ENCODE measurements around the gene STYX.
"Not testable (repeated sequence)": the region's sequence is repeated elsewhere in the genome, so short reads cannot be mapped to it uniquely, and the experiment has no call there.

The STYX gene

DNA sequence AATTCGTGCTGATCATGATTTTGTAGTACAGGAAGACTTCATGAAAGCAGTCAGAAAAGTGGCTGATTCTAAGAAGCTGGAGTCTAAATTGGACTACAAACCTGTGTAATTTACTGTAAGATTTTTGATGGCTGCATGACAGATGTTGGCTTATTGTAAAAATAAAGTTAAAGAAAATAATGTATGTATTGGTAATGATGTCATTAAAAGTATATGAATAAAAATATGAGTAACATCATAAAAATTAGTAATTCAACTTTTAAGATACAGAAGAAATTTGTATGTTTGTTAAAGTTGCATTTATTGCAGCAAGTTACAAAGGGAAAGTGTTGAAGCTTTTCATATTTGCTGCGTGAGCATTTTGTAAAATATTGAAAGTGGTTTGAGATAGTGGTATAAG is 2.5 kb upstream of the STYX start:
- DNase-seq, result not testable (repeated sequence)

DNA sequence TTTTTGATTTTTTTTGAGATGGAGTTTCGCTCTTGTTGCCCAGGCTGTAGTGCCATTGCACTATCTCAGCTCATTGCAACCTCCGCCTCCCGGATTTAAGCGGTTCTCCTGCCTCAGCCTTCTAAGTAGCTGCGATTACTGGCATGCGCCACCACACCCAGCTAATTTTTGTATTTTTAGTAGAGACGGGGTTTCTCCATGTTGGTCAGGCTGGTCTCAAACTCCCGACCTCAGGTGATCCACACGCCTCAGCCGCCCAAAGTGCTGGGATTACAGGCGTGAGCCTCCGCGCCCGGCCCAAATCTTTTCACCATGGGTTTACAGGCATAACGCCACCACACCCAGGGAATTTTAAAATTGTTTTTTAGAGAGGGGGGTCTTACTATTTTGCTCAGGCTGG is 931 bp upstream of the STYX start:
- DNase-seq, result not testable (repeated sequence)

DNA sequence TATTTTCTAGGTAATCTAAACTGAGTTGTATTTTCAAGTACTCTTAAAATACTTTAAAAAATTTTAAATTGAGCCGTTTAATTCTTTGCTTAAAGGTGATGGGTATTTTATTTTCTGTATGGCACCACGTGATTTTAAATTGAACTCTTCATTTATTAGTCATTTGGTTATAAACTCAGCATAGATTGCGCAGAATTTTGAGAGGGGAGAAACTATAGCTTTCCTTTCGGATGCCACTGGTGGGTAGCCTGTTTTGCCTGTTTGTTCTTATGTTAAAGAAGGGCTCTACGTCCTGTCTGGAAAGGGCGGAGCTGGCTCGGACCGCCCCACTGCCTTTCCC is 411 bp upstream of the STYX start:
- DNase-seq, result no peak

DNA sequence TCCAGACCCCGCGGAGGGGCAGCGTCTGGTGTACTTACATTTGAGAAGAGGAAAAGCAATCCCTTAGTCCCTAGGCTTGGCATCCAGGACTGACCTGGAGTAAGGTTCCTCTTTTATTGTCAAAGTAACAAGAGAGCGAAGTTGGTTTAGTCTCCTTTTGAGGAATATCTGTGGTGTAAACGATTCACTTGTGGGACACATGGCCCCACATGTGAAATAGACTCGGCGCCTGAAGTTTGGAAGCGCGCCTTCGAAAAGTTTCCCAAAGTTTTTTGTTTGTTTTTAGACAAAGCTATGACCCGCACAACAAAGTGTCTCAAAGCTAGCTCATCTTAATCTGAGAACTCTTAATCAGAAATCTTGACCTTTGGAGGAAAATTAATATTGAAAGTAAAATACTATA is 744 bp downstream of the STYX start:
- no peak for DNase-seq

DNA sequence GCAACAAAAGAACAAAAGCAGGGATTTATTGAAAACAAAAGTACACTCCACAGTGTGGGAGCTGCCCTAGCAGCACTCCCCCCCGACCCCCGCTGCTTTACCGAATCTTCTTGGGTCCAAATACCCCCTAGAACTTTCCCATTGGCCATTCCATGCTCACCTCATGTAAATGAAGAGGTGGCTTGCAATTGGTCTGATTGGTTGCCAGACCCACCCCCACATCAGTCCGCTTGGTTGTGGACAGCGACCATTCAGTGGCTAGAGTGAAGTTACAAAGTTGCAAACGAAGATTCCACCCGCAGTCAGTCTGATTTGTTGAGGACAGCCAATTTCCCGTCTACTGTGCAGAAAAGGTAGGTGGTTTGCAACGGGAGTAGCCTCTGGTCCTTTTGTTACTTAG is 3.9 kb downstream of the STYX start:
- DNase-seq, result no peak

DNA sequence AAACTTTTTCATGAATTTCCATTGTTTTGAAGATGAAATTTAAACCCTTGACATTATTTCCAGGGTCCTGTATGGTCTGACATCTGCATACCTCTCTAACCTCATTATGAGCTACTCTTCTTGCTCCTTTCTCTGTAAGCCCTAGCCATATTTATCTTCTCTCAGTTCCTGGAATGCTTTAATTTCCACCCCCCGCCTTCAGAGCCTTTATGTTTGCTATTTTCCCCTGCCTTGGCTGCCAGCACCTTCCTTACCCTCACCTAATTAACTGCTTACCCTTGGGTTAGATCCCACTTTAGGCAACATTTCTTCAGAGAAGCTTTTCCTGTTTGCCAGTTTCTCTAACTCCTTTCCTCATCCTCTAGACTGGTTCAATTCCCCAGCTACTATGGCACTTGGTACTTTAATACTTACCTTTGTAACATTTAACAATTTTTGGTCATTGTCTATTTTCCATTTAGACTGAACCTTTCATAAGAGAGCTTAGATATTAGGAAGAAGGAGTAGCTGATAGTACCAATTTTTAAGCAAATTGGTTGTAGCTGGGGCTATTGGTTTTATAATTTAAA is 6.0 kb downstream of the STYX start:
- DNase-seq, result no peak

DNA sequence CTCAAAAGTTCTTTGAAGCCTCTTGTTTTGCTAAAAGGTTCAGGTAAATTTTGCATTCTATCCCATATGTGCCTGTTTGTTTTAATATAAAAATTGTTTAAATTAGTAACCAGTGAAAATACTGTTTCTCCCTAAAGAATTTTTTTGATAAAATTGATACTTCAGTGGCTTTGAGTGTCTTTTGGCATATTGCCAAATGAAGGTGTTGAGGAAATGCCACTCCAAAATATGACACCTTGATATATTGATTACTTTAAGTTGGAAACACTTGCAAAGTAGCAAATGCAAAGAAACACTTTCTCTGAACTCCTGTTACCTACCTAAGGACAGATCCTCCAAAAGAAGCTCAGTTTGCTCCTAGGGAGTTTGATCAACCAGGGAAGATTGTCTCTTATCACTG is 8.4 kb downstream of the STYX start:
- no peak for DNase-seq

DNA sequence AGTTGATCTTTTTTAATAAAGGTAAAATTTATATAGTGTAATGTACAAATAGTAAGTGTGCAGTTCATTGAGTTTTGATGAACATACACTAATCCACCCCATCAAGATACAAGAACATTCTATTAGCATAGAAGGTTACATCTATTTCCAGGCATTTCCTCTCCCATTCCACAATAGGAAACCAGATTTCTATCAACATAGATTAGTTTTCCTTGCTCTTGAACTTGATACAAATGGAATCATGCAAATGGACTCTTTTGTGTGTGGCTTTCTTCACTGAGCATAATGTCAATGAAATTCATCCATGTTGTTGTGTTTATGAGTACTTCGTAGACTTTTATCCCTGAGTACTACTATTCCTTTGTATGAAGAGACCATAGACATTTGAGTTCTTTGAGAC is 10.8 kb downstream of the STYX start:
- DNase-seq, result no peak

DNA sequence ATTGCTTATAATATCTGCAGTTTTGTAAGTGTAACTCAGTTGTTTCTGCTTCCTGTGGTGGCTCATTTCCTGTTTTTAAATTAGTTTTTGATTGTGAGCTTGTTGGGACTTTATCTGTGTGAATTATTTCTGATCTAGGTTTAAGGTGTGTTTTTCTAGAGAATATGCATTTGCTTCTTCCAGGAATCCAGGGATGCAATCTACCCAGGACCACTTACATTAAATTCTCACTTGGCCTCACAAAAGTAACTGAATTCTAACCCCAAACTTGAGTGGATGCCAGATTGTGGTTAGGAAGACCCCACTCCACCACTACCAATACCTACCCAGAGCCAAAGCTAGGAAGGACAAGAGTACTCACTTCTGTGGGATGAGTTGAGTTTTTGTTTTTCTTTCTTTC is 11.9 kb downstream of the STYX start:
- no peak for DNase-seq

DNA sequence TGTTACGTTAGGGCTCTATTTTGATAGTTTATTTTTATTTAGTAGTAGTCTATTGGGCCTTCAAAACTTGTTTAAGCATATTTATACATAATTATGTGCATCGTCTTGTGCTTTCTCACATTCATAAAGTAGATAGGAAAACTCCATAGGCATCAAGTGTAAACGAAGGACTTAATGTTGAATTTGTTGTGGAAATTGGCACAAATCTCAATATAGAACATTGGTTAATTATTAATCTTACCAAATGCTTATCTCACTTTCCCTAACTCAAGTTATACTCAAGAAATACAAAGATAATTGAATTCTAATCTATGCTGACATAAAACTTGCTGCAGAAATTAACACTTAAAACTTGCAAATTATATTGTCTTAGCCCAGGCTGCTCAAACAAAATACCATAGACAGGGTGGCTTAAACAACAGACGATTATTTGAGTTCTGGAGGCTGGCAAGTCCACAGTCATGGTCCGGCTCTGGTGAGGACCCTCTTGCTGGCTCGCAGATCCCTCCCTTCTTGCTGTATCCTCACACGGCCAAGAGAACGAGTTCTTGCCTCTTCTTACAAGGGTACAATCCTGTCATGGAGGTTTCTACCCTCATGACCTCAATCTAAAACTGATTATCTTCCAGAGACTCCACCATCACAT is 18.8 kb downstream of the STYX start:
- no peak for DNase-seq

DNA sequence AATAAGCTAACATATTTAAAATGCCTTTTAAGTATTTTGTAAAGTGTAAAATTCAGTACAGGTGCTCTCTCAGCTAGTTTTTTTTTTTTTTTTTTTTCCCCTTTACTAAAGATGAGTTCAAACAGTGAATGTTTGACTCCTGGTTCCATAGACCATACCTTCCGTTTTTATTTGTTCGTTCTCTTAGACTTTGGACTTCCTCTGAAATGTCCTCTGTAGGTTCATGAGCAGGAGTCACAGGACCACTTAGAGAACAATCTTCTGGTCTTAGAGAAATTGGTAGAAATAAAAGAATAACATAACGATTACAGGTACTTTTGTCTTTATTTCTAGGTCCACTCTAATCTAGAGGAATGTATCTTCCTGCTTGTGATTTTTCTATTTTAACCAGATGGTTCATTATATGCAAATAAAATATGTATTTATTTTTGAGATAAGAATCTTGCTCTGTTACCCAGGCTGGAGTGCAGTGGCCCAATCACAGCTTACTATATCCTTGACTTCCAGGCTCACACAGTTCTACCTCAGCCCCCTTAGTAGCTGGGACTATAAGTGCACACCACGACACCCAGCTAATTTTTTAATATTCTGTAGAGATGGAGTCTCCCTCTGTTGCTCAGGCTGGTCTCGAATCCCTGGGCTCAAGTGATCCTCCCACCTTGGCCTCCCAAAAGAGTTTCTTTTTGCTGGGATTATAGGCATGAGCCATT is 25.8 kb downstream of the STYX start:
- no peak for DNase-seq

DNA sequence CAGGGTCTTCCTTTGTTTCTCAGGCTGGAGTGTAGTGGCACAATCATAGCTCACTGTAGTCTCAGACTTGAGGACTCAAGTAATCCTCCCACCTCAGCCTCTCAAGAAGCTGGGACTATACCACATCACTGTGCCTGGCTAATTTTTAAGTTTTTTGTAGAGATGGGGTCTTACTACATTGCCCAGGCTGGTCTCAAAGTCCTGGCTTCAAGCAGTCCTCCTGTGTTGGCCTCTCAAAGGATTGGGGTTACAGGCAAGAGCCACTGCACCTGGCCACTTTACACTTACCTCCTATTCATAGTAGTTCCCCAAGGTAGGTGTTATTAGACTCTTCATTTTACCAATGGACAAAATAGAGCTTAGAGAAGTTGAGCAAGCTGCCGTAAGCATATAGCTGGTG is 29.2 kb downstream of the STYX start:
- no peak for DNase-seq

DNA sequence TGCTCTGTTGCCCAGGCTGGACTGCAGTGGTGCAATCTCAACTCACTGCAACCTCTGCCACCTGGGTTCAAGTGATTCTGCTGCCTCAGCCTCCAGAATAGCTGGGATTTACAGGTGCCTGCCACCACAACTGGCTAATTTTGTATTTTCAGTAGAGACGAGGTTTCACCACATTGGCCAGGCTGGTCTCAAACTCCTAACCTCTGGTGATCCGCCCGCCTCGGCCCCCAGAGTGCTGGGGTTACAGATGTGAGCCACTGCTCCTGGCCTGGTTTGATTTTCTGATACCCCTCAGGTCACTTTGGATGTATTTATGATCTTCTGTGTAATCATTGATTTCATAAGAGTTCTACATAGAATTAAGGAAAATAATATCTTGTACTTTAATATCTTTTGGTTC is 33.0 kb downstream of the STYX start:
- DNase-seq, result not testable (repeated sequence)

DNA sequence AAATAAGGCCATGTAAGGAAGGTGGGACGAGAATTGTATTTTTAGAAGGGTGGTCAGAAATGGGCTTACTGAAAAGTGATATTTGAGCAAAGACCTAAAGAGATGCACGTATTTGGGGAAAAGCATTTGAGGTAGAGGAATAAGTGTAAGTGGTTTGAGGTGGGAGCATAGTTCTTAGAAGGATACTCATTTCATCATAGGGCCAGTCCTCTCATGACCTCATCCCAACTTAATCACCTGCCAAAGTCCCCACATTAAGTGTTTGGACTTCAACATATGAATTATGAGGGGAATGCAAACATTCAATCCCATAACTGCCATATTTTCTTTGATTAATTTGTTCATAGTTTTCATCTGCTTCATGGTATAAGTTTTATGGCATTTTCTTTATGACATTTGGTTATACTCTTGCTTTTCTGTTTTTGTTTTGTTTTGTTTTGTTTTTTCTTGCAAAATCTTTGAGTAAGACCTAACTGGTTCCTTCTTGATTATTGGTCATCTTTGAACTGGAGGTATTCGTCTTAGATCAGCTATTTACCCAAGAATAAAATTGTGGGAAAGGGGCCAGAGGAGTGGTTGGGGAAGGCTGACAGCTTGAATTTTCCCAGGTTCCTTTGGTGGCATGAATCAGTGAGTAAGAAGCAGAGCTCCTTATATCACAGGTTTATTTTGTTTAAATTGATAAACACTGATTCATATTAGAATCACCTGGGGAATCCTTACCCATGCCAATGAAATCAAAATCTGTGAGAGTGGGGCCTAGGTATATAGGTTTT is 37.3 kb downstream of the STYX start:
- no peak for DNase-seq

DNA sequence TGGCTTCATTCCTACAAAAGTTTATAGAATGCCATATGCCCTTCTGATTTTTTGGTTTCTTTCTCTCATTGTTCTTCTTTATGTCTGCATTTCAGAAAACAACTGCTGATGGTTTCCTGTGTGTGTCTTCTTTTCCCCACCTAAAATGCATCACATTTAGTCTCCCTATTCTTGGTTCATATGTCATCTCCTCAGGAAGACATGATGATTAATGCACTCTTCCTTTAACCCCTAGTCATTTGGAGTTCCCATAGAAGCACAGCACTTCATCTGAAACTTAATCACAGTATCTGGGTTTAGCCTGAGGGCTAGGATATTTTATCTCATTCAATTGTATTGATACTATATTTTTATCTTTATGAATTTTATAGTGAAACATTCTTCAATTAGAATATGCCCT is 39.9 kb downstream of the STYX start:
- no peak for DNase-seq

DNA sequence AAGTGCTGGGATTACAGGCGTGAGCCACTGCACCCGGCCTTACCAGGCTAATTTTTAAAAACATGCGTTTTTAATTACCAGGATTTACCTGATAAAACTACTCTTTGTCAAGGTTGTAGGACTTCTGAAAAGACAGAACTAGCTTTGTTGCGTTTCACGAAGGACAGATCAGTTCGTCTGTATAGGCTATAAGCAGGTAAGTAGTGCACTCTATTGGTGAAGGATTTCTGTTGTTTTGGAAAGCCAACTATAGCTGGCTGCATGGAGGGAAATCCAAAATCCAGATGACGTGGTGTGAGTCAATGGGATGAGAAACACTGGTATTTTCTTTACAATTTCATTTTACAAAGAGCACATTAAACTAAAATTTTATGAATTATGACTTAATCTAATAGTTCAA is 46.9 kb downstream of the STYX start:
- DNase-seq, result no peak

DNA sequence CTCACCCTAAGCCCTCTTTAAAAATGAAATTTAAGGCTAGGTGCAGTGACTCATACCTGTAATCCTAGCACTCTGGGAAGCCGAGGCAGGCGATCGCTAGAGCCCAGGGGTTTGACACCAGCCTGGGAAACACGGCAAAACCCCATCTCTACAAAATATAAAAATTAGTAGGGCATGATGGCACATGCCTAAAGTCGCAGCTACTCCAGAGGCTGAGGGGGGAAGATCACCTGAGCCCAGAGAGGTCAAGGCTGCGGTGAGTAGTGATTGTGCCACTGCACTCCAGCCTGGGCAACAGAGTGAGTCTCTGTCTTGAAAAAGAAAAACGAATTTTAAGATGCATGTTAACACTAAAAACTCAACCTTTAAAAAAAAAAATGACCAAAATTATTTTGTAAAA is 48.7 kb downstream of the STYX start:
- DNase-seq, result no peak

DNA sequence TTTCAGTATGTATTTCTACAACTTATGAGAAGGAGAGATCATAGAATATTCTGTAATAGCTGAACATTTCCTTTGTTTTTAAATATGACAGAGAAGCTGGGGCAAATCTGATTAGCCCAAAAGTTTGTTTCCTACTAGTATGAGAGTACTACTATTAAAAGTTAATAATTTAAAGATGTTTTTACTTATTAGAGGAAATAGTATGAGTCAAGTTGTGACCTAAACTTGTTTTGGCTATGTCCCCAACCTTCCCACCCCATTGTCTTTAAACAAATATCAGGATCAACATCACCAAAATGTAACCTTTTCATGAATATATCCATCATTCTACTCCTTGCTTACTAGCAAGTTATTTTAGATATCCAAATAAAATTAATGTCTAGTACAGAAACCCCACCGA is 50.9 kb downstream of the STYX start:
- DNase-seq, result no peak

DNA sequence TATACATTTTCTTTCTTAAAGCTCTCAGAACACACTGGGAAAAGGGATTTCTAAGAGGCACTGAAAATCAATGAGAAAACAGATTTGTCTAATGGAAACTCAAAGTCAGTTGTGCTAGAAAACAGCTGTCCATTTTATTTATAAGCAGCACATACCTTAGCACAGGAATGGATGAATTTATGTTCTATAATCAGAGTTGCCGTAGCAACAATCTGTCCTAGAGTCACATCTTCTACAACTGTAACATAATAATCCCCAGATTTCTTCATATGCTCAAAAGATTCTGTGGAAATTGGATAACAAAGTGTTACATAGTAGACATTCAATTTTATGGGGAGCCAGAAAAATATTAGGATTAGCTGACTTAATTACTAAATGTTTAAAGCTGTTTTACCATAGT is 51.7 kb downstream of the STYX start:
- DNase-seq, result no peak

DNA sequence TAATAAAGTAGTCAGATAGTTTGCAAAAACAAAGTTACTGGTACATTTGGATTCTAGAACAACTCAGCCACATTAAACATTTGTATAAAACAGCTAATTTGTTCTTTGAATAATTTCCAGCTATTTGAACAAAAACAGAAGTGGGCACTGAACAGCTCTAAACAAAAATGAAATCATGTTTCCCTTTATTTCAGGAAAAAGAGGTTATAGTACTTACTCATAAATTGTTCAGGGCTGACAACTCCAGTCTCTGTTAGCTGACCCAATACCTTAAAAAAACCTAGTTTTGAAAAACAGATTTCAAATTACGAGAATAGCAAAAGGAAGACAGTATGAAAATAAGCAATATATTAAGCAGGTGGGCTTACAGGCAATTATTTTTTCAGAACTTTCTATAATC is 53.2 kb downstream of the STYX start:
- no peak for DNase-seq

DNA sequence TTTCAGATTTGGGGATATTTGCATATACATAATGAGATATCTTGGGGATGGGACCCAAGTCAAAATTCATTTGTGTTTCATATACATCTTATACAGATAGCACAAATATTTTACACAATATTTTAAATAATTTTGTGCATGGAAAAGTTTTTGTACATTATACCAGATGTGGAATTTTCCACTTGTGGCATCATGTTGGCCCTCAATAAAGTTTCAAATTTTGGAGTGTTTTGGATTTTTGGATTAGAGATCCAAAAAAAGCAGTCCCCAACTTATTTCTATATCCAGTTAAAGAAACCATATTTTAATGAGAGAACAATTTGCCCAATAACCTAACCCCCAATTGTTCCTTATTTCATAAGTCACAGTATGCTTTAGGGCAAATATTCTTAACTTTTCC is 56.9 kb downstream of the STYX start:
- no peak for DNase-seq

DNA sequence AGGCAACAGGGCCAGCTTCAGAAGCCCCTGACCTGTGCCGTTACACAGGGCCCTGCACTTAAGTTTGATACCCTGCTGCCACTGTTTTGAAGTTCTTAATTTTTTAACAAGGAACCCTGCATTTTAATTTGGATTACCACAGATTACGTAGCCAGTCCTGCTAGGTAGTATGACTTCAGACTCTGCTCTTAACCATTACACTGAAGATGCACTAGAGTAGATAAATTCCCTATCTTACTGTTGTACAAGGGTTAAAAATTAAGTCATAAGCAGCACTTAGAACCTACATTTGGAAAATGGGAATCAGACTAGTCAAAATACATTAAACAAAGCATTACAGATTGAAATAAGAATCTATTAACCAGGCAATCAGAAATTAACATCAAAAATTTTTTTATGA is 59.2 kb downstream of the STYX start:
- DNase-seq, result no peak

DNA sequence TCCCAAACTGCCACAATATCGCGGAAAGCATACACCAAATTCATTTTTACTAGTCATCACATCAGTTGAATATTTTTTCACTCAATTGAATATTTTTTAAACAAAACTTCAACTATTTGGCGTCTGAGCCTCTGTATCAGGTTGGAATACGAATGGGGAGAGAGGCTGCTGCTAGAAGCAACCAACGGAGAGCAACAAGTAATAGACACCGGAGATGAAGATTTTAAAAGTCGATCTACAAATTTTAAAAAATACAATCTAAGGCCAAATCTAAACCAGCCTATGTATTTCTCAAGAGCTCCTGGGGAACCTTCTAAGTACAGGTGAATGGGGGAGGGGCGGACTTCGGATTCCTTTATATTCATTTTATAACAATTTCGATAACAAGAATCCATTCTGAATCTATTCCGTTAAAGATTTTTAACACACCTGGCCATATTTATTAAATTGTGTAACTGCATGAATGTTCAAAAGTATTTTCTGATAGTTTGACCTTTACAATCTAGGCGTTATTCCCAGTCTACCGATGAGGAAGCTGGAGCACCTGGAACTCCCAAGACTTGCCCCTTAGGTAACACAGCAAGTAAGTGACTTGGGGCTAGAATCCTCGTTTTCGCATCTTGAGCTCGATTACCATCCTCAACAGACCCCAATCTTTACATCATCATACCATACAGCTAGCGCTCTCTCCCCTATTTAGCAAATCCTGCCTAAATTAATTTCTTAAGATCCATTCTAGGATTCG is 60.2 kb downstream of the STYX start:
- no peak for DNase-seq

Measured in left hindlimb (tissue), 1 donor.